ENCODE data around the gene HIF3A. TPM values are rescaled to one million over a fixed set of nuclear protein-coding genes. Genes with fewer than 3 reads are reported as not detected.

Gene HIF3A
- total RNA-seq, 4 donors from 2014 or later: 49.1 to 88.3 (median 66.0) TPM

- peak overlapping the region; percentile 58 to 72 (median 64) for H3K27ac ChIP-seq
- H3K4me1 ChIP-seq: peaks cover 54 to 68% of the 10 kb centered on the region in 2 donors
- no peaks in the 10 kb centered on the region for H3K27me3 ChIP-seq
- intact Hi-C loops (cut with DNase I): no loop called here
- no peaks in the 10 kb centered on the region for H3K9me3 ChIP-seq
- H3K36me3 ChIP-seq: peaks cover 17 to 25% of the 10 kb centered on the region in 2 donors
- WGBS, 2 donors: 22 to 51% methylated on average over 7 to 8 of the region's 8 CpGs
- no peak overlapping the region for H3K4me3 ChIP-seq (replicated peaks in 1 of 3)
- DNase-seq: no peak
- no peak for TF ChIP-seq CTCF (IDR thresholded peaks at IDR 0.05)
- no peak for TF ChIP-seq POLR2A (IDR thresholded peaks at IDR 0.05)
Observed at GRCh38 chr19:46350758-46351159, 53.9 kb downstream of the HIF3A start.

- Histone ChIP-seq H3K36me3 (peaks cover 17 to 25% of the 10 kb centered on the region in 2 donors), H3K27me3 (no peaks in the 10 kb centered on the region), H3K9me3 (no peaks in the 10 kb centered on the region), H3K4me1 (peaks cover 54 to 64% of the 10 kb centered on the region in 2 donors), H3K27ac (peak overlapping the region; percentile 58 to 72 (median 64)), H3K4me3 (replicated peaks in 1 of 3) (no peak overlapping the region)
- WGBS, 2 donors: 20 to 24% methylated on average over 13 to 18 of the region's 18 CpGs
- TF ChIP-seq POLR2A (IDR thresholded peaks at IDR 0.05) (no peak), CTCF (IDR thresholded peaks at IDR 0.05) (no peak)
- intact Hi-C loops (cut with DNase I): no loop called here
- peak; percentile 96 to 97 for DNase-seq
Observed at GRCh38 chr19:46351241-46352041, 54.6 kb downstream of the HIF3A start.

GRCh38 chr19:46353730-46354528, 57.1 kb downstream of the HIF3A start:
- Histone ChIP-seq H3K4me1 (peaks cover 38 to 47% of the 10 kb centered on the region in 2 donors), H3K36me3 (peaks cover 17 to 25% of the 10 kb centered on the region in 2 donors), H3K27me3 (no peaks in the 10 kb centered on the region), H3K4me3 (replicated peaks in 1 of 3) (no peak overlapping the region), H3K27ac (peak overlapping the region in 1 of 3 donors; percentile 28), H3K9me3 (no peaks in the 10 kb centered on the region)
- no peak for DNase-seq
- no peak for TF ChIP-seq POLR2A (IDR thresholded peaks at IDR 0.05)
- no peak for TF ChIP-seq CTCF (IDR thresholded peaks at IDR 0.05)
- intact Hi-C loops (cut with DNase I): no loop called here
- 94% methylated on average over 20 to 23 of the region's 28 CpGs for WGBS, 2 donors

GRCh38 chr19:46355234-46356148, 58.6 kb downstream of the HIF3A start:
- Histone ChIP-seq H3K27me3 (no peaks in the 10 kb centered on the region), H3K4me1 (peaks cover 23 to 32% of the 10 kb centered on the region in 2 donors), H3K4me3 (replicated peaks in 1 of 3) (no peak overlapping the region), H3K36me3 (peaks cover 17 to 25% of the 10 kb centered on the region in 2 donors), H3K27ac (no peak overlapping the region), H3K9me3 (no peaks in the 10 kb centered on the region)
- TF ChIP-seq CTCF (IDR thresholded peaks at IDR 0.05): no peak
- no peak for TF ChIP-seq POLR2A (IDR thresholded peaks at IDR 0.05)
- WGBS, 2 donors: 87 to 88% methylated on average over 20 to 22 of the region's 23 CpGs
- DNase-seq: no peak
- intact Hi-C loops (cut with DNase I): no loop called here

All from thyroid gland (tissue), 4 donors.